Stomach (tissue), 4 donors: Measurements from ENCODE around the gene CCDC97.

Experiments used
- POLR2A ChIP-seq, 4 donors: fragments of 450-650 bp; IDR thresholded peaks; one replicate each; pipeline ENCODE4 v1.6.1; 2016; ENCODE audit warnings: antibody characterized with exemption in 4 of 4, control low read depth in 2 of 4, mild to moderate bottlenecking in 1 of 4, moderate library complexity in 1 of 4
- POLR2AphosphoS5 ChIP-seq, 3 donors: sonication (generic); formaldehyde crosslinking; IDR thresholded peaks; one replicate each; pipeline ENCODE4 v1.6.1; 2016; ENCODE audit warnings: antibody characterized with exemption in 3 of 3
- TF ChIP-seq, protein P1 (sequence below), 7 experiments: fragments of 450-650 bp in 4 of 7; fragments of 200-600 bp in 3 of 7; sonication (generic) in 3 of 7; IDR thresholded peaks; one replicate each; pipeline ENCODE4 v1.5.1; 2016 to 2019; ENCODE audit warnings: antibody characterized with exemption in 7 of 7, control low read depth in 2 of 7, mild to moderate bottlenecking in 1 of 7

DNA sequence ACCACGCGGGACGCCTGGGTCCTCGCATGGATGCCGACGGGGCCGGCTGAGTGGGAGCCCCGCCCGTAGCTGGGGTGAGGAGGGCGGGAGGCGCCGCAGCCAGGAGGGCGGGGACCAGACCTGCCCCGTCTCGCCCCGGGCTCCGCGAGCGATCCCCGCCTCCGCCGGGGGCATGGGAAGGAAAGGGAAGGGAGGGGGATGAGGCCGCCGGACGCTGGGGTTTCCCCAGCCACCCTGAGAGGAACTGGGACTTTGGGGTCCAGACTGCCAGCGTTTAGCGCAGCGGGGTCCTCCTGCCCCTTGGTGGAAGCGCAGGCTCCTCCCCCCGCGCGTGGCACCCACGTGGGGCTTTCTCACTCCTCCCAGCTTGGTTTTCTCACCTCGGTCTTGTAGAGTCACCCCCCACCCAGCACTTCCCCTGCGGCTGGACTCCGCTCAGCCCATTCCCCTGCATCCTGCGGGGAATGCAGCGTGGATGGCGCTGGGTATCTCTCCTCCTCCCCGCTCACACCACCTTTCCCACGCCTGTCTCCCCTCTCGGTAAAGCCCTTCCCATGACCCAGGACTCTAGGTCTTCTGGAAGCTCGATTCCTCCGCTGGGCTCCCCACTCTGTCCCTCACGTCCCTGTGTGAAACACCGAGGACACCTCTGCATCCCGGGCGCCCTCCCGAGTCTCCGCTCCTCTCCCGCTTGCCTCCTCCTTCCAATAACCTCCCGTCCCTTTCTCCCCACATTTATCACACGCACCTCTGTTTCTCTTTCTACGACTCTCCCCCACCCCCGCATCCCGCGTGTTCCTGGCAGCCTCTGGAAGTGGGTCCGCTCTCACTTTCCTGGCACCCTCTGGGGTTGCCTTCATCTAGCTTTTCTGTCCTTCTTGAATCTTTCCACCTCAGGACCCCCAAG lies 41.6 kb downstream of the CCDC97 start:
- TF ChIP-seq POLR2AphosphoS5 (IDR thresholded peaks at IDR 0.05) (no peak), POLR2A (IDR thresholded peaks at IDR 0.05) (no peak)
- TF ChIP-seq, protein P1, sequence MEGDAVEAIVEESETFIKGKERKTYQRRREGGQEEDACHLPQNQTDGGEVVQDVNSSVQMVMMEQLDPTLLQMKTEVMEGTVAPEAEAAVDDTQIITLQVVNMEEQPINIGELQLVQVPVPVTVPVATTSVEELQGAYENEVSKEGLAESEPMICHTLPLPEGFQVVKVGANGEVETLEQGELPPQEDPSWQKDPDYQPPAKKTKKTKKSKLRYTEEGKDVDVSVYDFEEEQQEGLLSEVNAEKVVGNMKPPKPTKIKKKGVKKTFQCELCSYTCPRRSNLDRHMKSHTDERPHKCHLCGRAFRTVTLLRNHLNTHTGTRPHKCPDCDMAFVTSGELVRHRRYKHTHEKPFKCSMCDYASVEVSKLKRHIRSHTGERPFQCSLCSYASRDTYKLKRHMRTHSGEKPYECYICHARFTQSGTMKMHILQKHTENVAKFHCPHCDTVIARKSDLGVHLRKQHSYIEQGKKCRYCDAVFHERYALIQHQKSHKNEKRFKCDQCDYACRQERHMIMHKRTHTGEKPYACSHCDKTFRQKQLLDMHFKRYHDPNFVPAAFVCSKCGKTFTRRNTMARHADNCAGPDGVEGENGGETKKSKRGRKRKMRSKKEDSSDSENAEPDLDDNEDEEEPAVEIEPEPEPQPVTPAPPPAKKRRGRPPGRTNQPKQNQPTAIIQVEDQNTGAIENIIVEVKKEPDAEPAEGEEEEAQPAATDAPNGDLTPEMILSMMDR (IDR thresholded peaks at IDR 0.05): no peak
